Neuronal stem cell (in vitro differentiated cells): ENCODE results near the gene DSCAM.

Experiments
- DNase-seq: peaks from one replicate; pipeline ENCODE4 v3.0.0-alpha.2; 2013; ENCODE audit warnings: low spot score
- H2AFZ ChIP-seq: one replicate; pipeline ENCODE4 v1.6.1; 2013; ENCODE audit warnings: mild to moderate bottlenecking, low read length, inconsistent platforms
- H2AK5ac ChIP-seq: 2 replicates; pipeline ENCODE4 v1.6.1; 2013; ENCODE audit warnings: low read depth, mild to moderate bottlenecking, inconsistent platforms, low read length, moderate library complexity, mixed read lengths
- H2BK120ac ChIP-seq: 2 replicates; pipeline ENCODE4 v1.6.1; 2013; ENCODE audit warnings: low read depth, mild to moderate bottlenecking, inconsistent platforms, low read length, moderate library complexity, mixed read lengths
- H2BK12ac ChIP-seq: one replicate; pipeline ENCODE4 v1.6.1; 2013; ENCODE audit warnings: low read length, inconsistent platforms
- H2BK15ac ChIP-seq: 2 replicates; pipeline ENCODE4 v1.6.1; 2013; ENCODE audit warnings: mild to moderate bottlenecking, low read length, inconsistent platforms, mixed read lengths
- H2BK5ac ChIP-seq: one replicate; pipeline ENCODE4 v1.6.1; 2013; ENCODE audit warnings: inconsistent platforms, mild to moderate bottlenecking, low read length, moderate library complexity
- H3K14ac ChIP-seq: one replicate; pipeline ENCODE4 v1.6.1; 2013; ENCODE audit warnings: low read length, inconsistent platforms
- H3K18ac ChIP-seq: 2 replicates; pipeline ENCODE4 v1.6.1; 2013; ENCODE audit warnings: low read length, inconsistent platforms
- H3K23ac ChIP-seq: 2 replicates; pipeline ENCODE4 v1.6.1; 2013; ENCODE audit warnings: low read depth, mild to moderate bottlenecking, mixed read lengths, low read length, inconsistent platforms; ENCODE audit not compliant: poor library complexity
- H3K27ac ChIP-seq: replicated peaks from 3 replicates; pipeline ENCODE4 v1.5.1; 2013; ENCODE audit warnings: low read length, inconsistent platforms
- H3K27me3 ChIP-seq, 3 experiments: 2 replicates each; pipeline ENCODE4 v1.6.1; 2013; ENCODE audit warnings: low read length in 3 of 3, mild to moderate bottlenecking in 2 of 3, inconsistent platforms in 1 of 3, low read depth in 1 of 3, mixed read lengths in 1 of 3, moderate library complexity in 1 of 3; ENCODE audit not compliant: control insufficient read depth in 3 of 3, insufficient read depth in 3 of 3
- H3K36me3 ChIP-seq, 2 donors: replicated peaks in 1 of 2; 2 replicates each; pipeline ENCODE4 v1.6.1; 2013; ENCODE audit warnings: low read length in 2 of 2; ENCODE audit not compliant: control insufficient read depth in 2 of 2, insufficient read depth in 2 of 2
- H3K4ac ChIP-seq: 2 replicates; pipeline ENCODE4 v1.6.1; 2013; ENCODE audit warnings: inconsistent platforms, mild to moderate bottlenecking, low read length, moderate library complexity
- H3K4me1 ChIP-seq, 2 donors: 1 replicate in 1 of 2; 2 replicates in 1 of 2; pipeline ENCODE4 v1.6.1; 2013; ENCODE audit warnings: low read length in 2 of 2, low read depth in 1 of 2; ENCODE audit not compliant: control insufficient read depth in 2 of 2, insufficient read depth in 1 of 2
- H3K4me2 ChIP-seq: one replicate; pipeline ENCODE4 v1.6.1; 2013; ENCODE audit warnings: mild to moderate bottlenecking, low read length, inconsistent platforms; ENCODE audit not compliant: insufficient read depth, poor library complexity, severe bottlenecking
- H3K4me3 ChIP-seq, 2 donors: 2 replicates each; pipeline ENCODE4 v1.5.1; 2013; ENCODE audit warnings: low read length in 2 of 2, mild to moderate bottlenecking in 2 of 2, inconsistent platforms in 1 of 2, moderate library complexity in 1 of 2
- H3K79me1 ChIP-seq: one replicate; pipeline ENCODE4 v1.6.1; 2013; ENCODE audit warnings: low read depth, mild to moderate bottlenecking, inconsistent platforms, low read length, moderate library complexity
- H3K9ac ChIP-seq: one replicate; pipeline ENCODE4 v1.6.1; 2013; ENCODE audit warnings: mild to moderate bottlenecking, low read depth, low read length, inconsistent platforms; ENCODE audit not compliant: poor library complexity
- H3K9me3 ChIP-seq, 2 donors: replicated peaks in 1 of 2; 2 replicates each; pipeline versions ENCODE3 to v1.6.1; 2013; ENCODE audit warnings: low read length in 2 of 2, mild to moderate bottlenecking in 2 of 2, inconsistent platforms in 1 of 2, low read depth in 1 of 2, mixed read lengths in 1 of 2, moderate library complexity in 1 of 2; ENCODE audit not compliant: control insufficient read depth in 2 of 2, insufficient read depth in 1 of 2
- H4K8ac ChIP-seq: one replicate; pipeline ENCODE4 v1.6.1; 2013; ENCODE audit warnings: low read depth, mild to moderate bottlenecking, inconsistent platforms, low read length, moderate library complexity
- H4K91ac ChIP-seq: one replicate; pipeline ENCODE4 v1.6.1; 2013; ENCODE audit warnings: low read length, low read depth, mild to moderate bottlenecking, inconsistent platforms; ENCODE audit not compliant: poor library complexity
- WGBS, 2 donors: extraction: QIAGEN DNeasy Blood & Tissue Kit; methylation state at CpG; one replicate each; pipeline ENCODE4 v1.1.7; 2013; ENCODE audit warnings: missing lambda C conversion rate in 2 of 2, mixed read lengths in 1 of 2; ENCODE audit not compliant: insufficient read length in 2 of 2, insufficient replicate concordance in 1 of 2; ENCODE audit errors: extremely low coverage in 2 of 2; 5-methylcytosine and 5-hydroxymethylcytosine counted together

DSCAM gene

GRCh38 chr21:40453183-40453582 lies 393.8 kb downstream of the DSCAM start:
- Histone ChIP-seq H2BK5ac (no peak overlapping the region), H3K9ac (no peak overlapping the region), H4K8ac (no peak overlapping the region), H3K4ac (no peak overlapping the region), H3K18ac (no peak overlapping the region), H3K36me3 (no peaks in the 10 kb centered on the region), H3K4me2 (no peak overlapping the region), H3K4me1 (no peaks in the 10 kb centered on the region), H3K23ac (no peak overlapping the region), H3K27ac (no peak overlapping the region), H4K91ac (no peak overlapping the region), H2AK5ac (no peak overlapping the region), H2BK15ac (no peak overlapping the region), H3K4me3 (no peak overlapping the region), H3K14ac (no peak overlapping the region), H2BK12ac (no peak overlapping the region), H2BK120ac (no peak overlapping the region), H3K9me3 (no peaks in the 10 kb centered on the region), H3K27me3 (no peaks in the 10 kb centered on the region), H3K79me1 (no peaks in the 10 kb centered on the region), H2AFZ (no peak overlapping the region)
- no CpG with 5 or more reads among the region's 3 CpGs for WGBS, 2 donors
- no peak for DNase-seq

GRCh38 chr21:40452548-40452947 lies 394.4 kb downstream of the DSCAM start:
- Histone ChIP-seq H2BK120ac (no peak overlapping the region), H2BK15ac (no peak overlapping the region), H4K91ac (no peak overlapping the region), H3K23ac (no peak overlapping the region), H3K4me3 (no peak overlapping the region), H3K9me3 (no peaks in the 10 kb centered on the region), H3K4me1 (no peaks in the 10 kb centered on the region), H2BK5ac (no peak overlapping the region), H3K18ac (no peak overlapping the region), H3K9ac (no peak overlapping the region), H3K4ac (no peak overlapping the region), H2AK5ac (no peak overlapping the region), H3K14ac (no peak overlapping the region), H3K27ac (no peak overlapping the region), H2AFZ (no peak overlapping the region), H3K4me2 (no peak overlapping the region), H3K36me3 (no peaks in the 10 kb centered on the region), H4K8ac (no peak overlapping the region), H3K79me1 (no peaks in the 10 kb centered on the region), H2BK12ac (no peak overlapping the region), H3K27me3 (no peaks in the 10 kb centered on the region)
- no peak for DNase-seq
- WGBS, 2 donors, result no CpG with 5 or more reads among the region's 1 CpG

GRCh38 chr21:40447016-40447415 lies 399.9 kb downstream of the DSCAM start:
- Histone ChIP-seq H2BK5ac (no peak overlapping the region), H3K18ac (no peak overlapping the region), H3K4me1 (no peaks in the 10 kb centered on the region), H3K14ac (no peak overlapping the region), H4K91ac (no peak overlapping the region), H3K4me2 (no peak overlapping the region), H3K36me3 (no peaks in the 10 kb centered on the region), H2AK5ac (no peak overlapping the region), H3K23ac (no peak overlapping the region), H3K79me1 (no peaks in the 10 kb centered on the region), H3K27ac (no peak overlapping the region), H2BK120ac (no peak overlapping the region), H3K4ac (no peak overlapping the region), H3K4me3 (no peak overlapping the region), H2BK15ac (no peak overlapping the region), H2BK12ac (no peak overlapping the region), H3K9me3 (peaks cover 0 to 2% of the 10 kb centered on the region in 2 donors), H3K27me3 (no peaks in the 10 kb centered on the region), H2AFZ (no peak overlapping the region), H4K8ac (no peak overlapping the region), H3K9ac (peak overlapping the region; percentile 32)
- WGBS, 2 donors, result no CpG with 5 or more reads among the region's 2 CpGs
- DNase-seq, result no peak

GRCh38 chr21:40445349-40445921 lies 401.5 kb downstream of the DSCAM start:
- peaks cover 0 to 4% of the 10 kb centered on the region in 2 donors for H3K9me3 ChIP-seq
- H3K18ac ChIP-seq, result no peak overlapping the region
- WGBS, 2 donors, result no CpG with 5 or more reads among the region's 2 CpGs
- no peak overlapping the region for H3K23ac ChIP-seq
- H3K79me1 ChIP-seq, result no peaks in the 10 kb centered on the region
- H3K9ac ChIP-seq, result no peak overlapping the region
- no peak overlapping the region for H3K27ac ChIP-seq
- no peak overlapping the region for H2BK5ac ChIP-seq
- H3K14ac ChIP-seq, result no peak overlapping the region
- H3K27me3 ChIP-seq, result no peaks in the 10 kb centered on the region
- H2AK5ac ChIP-seq, result no peak overlapping the region
- H2AFZ ChIP-seq, result no peak overlapping the region
- H4K91ac ChIP-seq, result no peak overlapping the region
- H3K4ac ChIP-seq, result no peak overlapping the region
- no peak overlapping the region for H2BK15ac ChIP-seq
- no peaks in the 10 kb centered on the region for H3K36me3 ChIP-seq
- no peak overlapping the region for H2BK120ac ChIP-seq
- no peak overlapping the region for H2BK12ac ChIP-seq
- H4K8ac ChIP-seq, result no peak overlapping the region
- no peak overlapping the region for H3K4me2 ChIP-seq
- no peak for DNase-seq
- no peak overlapping the region for H3K4me3 ChIP-seq
- no peaks in the 10 kb centered on the region for H3K4me1 ChIP-seq
